Chondrocyte (in vitro differentiated cells): ENCODE results near the gene TPST2. TPM values are rescaled to one million over a fixed set of nuclear protein-coding genes. Genes with fewer than 3 reads are reported as not detected.
"Not testable (repeated sequence)": the region's sequence is repeated elsewhere in the genome, so short reads cannot be mapped to it uniquely, and the experiment has no call there.

Source experiments
- DNase-seq: peaks from one replicate; pipeline ENCODE4 v3.0.0; 2021; ENCODE audit warnings: mixed read lengths, low spot score
- H3K27ac Mint-ChIP-seq: one replicate; pipeline ENCODE4 v1.8.0; 2021; ENCODE audit warnings: mild to moderate bottlenecking, moderate library complexity, mixed read lengths; ENCODE audit not compliant: unreplicated experiment
- H3K27me3 Mint-ChIP-seq: 2 replicates; pipeline ENCODE4 v1.8.0; 2021; ENCODE audit warnings: low read depth, mixed read lengths
- H3K36me3 Mint-ChIP-seq: 2 replicates; pipeline ENCODE4 v1.8.0; 2021; ENCODE audit warnings: low read depth, mixed read lengths
- H3K4me1 Mint-ChIP-seq: 2 replicates; pipeline ENCODE4 v1.8.0; 2021; ENCODE audit warnings: low read depth, mild to moderate bottlenecking, mixed read lengths
- H3K4me3 Mint-ChIP-seq: one replicate; pipeline ENCODE4 v1.8.0; 2021; ENCODE audit warnings: mild to moderate bottlenecking, moderate library complexity, mixed read lengths; ENCODE audit not compliant: unreplicated experiment
- H3K9me3 Mint-ChIP-seq: 2 replicates; pipeline ENCODE4 v1.8.0; 2021; ENCODE audit warnings: low read depth, mixed read lengths
- total RNA-seq: library from RNA; stranded (reverse); gene quantifications from 3 replicates; pipeline ENCODE4 v1.2.1, GENCODE V29; 2021
- TF ChIP-seq, protein P1 (sequence below): fragments of 200-600 bp; sonication (generic); IDR thresholded peaks from 2 replicates; pipeline ENCODE4 v1.5.0; 2021; ENCODE audit warnings: antibody characterized with exemption, mild to moderate bottlenecking, moderate library complexity

Gene TPST2
- total RNA-seq, 1 donor from 2014 or later, result 75.8 TPM

DNA sequence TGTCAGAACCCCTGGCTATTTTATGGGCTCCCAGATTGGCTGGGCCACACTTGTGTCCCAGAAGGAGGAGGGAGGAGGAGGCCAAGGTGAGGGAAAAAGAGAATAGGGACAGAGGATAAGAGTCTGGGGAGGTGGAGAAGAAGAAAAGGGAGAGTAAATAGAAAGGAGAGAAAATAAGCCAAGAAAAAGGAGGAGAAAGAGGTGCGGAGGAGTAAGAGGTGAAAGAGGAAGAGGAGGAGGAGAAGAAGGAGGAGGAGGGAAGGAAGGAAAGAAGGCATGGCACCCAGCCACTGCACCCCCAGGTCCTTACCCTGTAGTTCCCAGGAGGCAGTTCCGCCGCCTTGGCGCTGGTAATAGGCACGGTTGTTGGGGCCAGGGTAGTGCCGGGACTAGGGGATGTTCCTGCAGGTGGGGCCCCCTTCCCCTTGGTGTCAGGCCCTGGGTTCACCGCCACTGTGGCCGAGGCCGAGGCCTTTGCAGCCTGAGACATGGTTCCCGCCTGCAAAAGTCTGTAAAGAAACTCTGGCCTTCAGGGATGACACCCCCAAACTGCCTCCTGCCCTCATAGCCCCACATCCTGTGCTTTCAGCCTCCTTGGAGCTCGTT, 26.0 kb upstream of the TPST2 start:
- TF ChIP-seq, protein P1, sequence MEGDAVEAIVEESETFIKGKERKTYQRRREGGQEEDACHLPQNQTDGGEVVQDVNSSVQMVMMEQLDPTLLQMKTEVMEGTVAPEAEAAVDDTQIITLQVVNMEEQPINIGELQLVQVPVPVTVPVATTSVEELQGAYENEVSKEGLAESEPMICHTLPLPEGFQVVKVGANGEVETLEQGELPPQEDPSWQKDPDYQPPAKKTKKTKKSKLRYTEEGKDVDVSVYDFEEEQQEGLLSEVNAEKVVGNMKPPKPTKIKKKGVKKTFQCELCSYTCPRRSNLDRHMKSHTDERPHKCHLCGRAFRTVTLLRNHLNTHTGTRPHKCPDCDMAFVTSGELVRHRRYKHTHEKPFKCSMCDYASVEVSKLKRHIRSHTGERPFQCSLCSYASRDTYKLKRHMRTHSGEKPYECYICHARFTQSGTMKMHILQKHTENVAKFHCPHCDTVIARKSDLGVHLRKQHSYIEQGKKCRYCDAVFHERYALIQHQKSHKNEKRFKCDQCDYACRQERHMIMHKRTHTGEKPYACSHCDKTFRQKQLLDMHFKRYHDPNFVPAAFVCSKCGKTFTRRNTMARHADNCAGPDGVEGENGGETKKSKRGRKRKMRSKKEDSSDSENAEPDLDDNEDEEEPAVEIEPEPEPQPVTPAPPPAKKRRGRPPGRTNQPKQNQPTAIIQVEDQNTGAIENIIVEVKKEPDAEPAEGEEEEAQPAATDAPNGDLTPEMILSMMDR, result no peak
- Mint-ChIP-seq H3K9me3 (no peaks in the 10 kb centered on the region), H3K4me1 (peaks cover 4% of the 10 kb centered on the region), H3K36me3 (no peaks in the 10 kb centered on the region), H3K4me3 (no peak overlapping the region), H3K27ac (no peak overlapping the region), H3K27me3 (peaks cover 13% of the 10 kb centered on the region)
- DNase-seq, result no peak

DNA sequence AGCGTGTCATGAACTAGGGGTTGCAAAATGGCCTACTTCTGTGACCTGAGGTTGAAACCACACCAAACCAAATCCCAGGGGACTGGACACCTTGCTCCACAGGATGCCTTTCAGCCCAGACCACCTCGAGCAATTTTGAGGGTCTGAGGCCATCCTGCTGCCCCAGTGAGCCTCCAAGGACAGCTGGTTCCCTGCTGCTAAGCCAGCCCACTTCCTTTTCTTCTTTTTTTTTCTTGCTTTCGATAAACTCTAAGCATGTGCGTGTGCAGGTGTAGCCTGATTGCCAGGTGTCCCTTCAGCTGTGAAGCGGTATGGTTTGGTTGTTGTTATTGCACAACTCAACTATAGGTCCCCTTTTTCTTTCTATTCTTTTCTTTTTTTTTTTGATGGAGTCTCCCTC, 25.2 kb upstream of the TPST2 start:
- DNase-seq, result no peak
- H3K4me1 Mint-ChIP-seq, result peaks cover 12% of the 10 kb centered on the region
- no peak overlapping the region for H3K4me3 Mint-ChIP-seq
- H3K9me3 Mint-ChIP-seq, result no peaks in the 10 kb centered on the region
- TF ChIP-seq, protein P1, result no peak
- no peak overlapping the region for H3K27ac Mint-ChIP-seq
- no peaks in the 10 kb centered on the region for H3K36me3 Mint-ChIP-seq
- H3K27me3 Mint-ChIP-seq, result peaks cover 13% of the 10 kb centered on the region

DNA sequence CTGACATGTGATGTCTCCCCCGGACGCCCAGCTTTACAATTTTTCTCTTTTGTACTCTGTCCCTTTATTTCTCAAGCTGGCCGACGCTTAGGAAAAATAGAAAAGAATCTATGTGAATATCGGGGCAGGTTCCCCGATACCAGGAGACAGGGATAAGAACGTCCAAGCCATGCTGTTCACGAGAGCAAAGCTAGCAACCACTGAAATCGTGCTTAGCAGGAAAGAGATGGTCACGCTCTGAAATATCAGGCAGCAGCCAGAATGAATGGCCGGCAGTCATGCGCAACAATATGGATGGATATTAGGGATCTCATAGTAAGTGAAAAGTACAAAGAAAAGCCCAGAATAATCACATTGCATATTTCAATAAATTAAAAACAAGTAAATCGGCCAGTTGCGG, 24.4 kb upstream of the TPST2 start:
- H3K9me3 Mint-ChIP-seq, result no peaks in the 10 kb centered on the region
- H3K27ac Mint-ChIP-seq, result no peak overlapping the region
- no peak for DNase-seq
- peaks cover 20% of the 10 kb centered on the region for H3K4me1 Mint-ChIP-seq
- H3K4me3 Mint-ChIP-seq, result no peak overlapping the region
- H3K27me3 Mint-ChIP-seq, result peaks cover 13% of the 10 kb centered on the region
- no peaks in the 10 kb centered on the region for H3K36me3 Mint-ChIP-seq
- TF ChIP-seq, protein P1, result no peak

DNA sequence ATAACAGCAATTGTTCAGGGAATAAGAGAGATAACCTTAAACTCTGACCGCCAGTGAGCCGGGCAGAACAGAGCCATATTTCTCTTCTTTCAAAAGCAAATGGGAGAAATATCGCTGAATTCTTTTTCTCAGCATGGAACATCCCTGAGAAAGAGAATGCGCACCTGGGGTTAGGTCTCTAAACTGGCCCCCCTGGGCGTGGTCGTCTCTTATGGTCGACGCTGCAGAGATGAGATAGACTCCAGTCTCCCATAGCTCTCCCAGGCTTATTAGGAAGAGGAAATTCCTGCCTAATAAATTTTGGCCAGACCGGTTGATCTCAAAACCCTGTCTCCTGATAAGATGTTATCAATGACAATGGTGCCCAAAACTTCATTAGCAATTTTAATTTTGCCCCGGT, 23.8 kb upstream of the TPST2 start:
- Mint-ChIP-seq H3K27me3 (peaks cover 13% of the 10 kb centered on the region), H3K4me1 (peaks cover 26% of the 10 kb centered on the region)
- H3K4me3 Mint-ChIP-seq, H3K27ac Mint-ChIP-seq, DNase-seq, H3K9me3 Mint-ChIP-seq, H3K36me3 Mint-ChIP-seq: not testable (repeated sequence)

DNA sequence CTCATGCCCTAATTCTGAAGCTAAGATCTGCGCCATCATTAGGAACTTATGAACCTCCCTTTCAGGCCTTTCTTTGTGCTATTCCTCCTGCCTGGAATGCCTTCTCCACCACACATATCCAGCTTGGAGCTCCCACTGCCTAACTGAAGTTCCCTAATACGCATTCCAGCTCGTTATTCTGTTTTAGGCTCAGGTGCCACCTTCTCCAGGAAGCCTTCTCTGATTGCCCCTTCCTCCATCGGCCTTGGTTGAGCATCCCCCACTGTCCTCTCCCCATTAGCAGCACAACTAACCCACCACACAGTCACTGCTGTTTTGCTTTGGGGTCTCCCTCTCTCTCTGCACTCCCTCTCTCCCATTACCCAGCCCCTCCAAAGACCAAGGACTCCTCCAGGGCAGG, 22.7 kb upstream of the TPST2 start:
- Mint-ChIP-seq H3K4me3 (no peak overlapping the region), H3K4me1 (peaks cover 37% of the 10 kb centered on the region), H3K9me3 (no peaks in the 10 kb centered on the region), H3K27ac (no peak overlapping the region), H3K27me3 (peaks cover 13% of the 10 kb centered on the region), H3K36me3 (no peaks in the 10 kb centered on the region)
- TF ChIP-seq, protein P1, result no peak
- DNase-seq, result no peak

DNA sequence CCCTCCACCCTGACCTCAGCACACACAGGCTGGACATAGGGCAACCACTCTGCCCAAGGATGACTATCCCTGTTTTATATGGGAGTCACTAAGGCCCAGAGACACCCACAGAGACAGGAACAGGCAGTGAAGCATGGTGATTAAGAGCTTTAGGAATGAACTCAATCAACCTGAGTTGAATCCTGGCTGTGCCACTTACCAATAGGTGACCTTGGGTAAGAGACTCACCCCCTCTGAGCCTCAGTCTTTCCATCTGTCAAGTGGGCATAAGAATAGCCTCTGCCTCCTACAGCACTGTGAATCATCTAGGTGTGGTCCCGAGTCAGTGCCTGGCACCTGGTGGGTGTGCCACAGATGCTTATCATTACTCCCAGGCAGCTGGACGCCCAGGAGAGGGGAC, 21.1 kb upstream of the TPST2 start:
- Mint-ChIP-seq H3K4me1 (peaks cover 42% of the 10 kb centered on the region), H3K4me3 (no peak overlapping the region), H3K27ac (peak overlapping the region; percentile 97), H3K27me3 (peaks cover 13% of the 10 kb centered on the region), H3K9me3 (no peaks in the 10 kb centered on the region), H3K36me3 (no peaks in the 10 kb centered on the region)
- TF ChIP-seq, protein P1, result no peak
- DNase-seq, result no peak
